HG03064 (cell line): ENCODE results near the gene IL37.
"Not testable (repeated sequence)": the region's sequence is repeated elsewhere in the genome, so short reads cannot be mapped to it uniquely, and the experiment has no call there.

ENCODE experiments used
- ATAC-seq: cut with Tn5 transposase; IDR thresholded peaks from one replicate; pipeline ENCODE4 v1.9.1; 2021; ENCODE audit warnings: low read depth; ENCODE audit not compliant: unreplicated experiment

The IL37 gene

DNA sequence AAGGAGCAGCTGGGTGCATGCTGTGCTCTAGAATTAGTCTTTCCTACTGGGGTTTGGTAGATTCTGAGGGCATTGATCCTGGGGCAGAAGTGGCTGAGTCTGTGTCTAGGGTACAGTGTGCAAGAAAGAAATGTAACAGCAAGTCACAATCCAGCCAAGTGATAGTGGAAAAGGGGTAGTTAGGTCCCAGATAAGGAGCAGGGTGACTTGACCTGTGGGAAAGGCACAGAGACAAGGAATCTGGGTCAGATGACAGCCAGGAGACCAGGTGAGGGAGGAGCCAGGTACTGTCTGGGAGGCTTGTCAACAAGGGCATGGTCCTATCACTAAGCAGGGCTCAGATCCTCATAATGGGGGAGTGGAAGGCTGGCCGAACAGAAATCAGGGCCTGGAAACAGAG is 8.1 kb downstream of the IL37 start:
- ATAC-seq = no peak

DNA sequence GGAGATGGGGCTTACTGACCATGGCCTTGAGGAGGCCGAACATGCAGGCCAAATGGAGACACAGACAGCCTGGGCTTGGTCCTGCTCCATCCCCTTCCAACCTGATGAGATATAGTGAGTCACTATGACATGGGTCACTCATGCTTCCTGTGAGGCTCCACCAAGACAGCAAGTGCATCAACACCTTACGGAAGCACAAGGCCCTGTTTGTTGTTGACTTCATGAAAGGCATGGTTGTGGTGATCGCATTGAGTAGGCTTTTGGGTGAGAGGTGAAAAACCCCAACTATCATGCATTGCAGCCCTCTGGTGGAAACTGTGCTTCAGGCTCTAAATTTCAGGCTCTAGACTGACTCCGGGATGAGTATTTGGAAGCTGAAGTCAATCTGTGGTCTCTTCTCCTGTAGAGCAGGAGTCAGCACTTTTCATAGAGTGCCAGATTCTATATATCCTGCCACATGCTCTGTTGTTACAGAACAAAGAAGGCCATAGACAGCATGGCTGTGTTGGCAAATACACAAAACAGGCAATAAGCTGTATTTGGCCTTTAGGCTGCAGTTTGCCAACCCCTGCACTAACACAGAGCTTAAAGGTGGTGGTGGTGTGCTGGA is 10.1 kb downstream of the IL37 start:
- no peak for ATAC-seq

DNA sequence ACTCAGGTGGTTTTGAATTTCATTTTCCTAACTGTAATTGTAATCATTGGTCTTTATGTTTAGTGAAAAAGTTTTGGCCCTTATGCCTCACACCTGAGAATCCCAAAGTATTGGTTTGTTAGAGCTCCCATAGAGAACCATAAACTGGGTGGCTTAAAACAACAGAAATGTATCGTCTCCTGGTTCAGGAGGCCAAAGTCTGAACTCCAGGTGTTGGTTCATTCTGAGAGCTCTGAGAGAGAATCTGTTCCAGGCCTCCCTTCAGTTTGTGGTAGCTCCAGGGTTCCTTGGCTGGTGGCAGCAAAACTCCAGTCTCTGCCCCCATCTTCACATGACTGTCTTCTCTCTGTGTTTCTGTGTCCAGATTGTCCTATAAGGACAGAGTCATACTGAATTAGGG is 11.0 kb downstream of the IL37 start:
- ATAC-seq = no peak

DNA sequence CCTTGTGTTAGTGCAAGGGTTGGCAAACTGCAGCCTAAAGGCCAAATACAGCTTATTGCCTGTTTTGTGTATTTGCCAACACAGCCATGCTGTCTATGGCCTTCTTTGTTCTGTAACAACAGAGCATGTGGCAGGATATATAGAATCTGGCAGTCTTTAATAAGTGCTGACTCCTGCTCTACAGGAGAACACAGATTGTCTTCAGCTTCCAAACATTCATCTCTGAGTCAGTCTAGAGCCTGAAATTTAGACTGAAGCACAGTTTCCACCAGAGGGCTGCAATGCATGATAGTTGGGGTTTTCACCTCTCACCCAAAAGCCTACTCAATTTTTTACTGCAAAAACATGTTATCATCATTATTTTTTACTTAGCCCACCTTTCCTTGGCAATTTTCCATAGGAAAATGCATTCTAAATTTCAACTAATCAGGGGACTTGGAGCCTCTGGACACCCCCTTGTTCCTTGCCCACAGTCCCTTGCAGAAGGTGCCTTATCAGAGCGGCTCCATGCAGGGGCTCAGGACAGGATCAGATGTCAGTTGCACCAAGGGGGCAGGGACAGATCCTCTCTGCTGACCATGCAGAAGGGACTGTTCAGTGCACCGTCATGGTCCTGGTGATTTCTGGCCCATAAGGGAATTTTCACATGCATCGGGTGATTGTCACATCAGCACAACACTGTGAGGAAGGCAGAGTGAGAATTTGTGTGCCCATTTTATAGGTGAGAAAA is 12.4 kb downstream of the IL37 start:
- no peak for ATAC-seq

DNA sequence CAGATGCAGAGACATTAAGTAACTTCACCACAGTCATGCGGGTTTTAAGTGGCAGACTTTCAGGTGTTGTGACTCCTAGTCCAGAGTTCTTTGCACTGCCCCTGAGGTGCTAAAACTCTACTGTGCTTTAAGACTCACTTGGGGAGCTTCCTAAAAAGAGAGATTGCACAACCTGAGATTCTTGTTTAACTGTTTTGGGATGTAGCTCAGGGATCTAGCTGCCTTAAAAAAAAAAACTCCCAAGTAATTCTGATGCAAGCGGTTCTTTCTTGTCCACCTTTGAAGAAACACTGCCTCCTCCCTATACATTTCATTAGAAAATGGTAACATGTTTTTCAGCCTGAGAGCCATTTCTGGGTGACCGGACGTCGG is 13.0 kb downstream of the IL37 start:
- no peak for ATAC-seq

DNA sequence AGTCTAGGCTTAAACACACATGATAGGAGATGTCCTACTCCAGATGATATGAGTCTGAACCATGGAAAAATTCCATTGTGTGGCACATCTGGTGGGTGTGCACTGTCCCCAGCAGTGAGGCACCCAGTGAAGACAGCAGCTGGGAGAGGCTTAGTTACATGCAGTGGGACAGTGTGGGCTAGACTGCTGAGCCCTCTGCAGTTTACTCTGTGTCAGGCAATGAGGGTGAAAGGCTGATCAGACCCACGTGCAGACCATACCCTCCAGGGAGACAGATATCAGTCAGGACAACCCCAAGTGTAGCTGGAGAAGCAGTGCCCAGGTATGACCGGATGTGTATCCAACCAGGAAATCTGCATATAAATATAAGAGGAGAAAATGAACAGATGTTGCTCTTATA is 13.4 kb downstream of the IL37 start:
- ATAC-seq = no peak

DNA sequence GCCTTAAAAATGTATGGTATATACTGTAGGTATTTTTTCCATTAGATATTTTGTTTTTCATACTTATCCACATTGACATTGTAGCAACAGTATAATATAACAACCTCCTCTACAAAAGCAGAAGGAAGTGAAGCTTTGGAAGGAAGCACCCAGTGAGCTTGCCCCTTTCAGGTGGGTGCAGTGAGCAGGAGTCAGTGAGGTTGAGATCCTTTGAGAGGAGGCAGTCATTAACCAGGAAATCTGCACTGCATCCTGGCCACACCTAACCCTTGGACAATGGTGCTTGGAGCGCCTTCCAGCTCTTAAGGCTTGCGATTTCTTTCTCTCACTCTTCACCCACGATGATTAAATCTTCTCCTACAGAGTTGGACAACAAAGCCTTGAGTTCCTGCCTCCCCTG is 13.9 kb downstream of the IL37 start:
- ATAC-seq = no peak

DNA sequence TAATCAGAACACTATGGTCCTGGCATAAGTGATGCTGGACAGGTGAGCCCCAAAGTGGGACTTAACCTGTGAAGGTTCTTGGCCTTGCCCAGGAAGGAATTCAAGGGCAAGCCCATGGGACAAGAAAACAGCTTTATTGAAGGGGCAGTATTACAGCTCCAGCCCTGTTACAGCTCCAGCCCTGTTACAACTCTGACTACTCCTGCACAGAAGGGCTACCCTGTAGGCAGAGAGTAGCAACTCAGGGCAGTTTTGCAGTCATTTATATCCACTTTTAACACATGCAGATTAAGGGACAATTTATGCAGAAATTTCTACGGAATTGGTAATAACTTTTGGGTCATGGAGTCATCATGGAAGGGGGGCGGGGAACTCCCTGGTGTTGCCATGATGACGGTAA is 15.7 kb downstream of the IL37 start:
- ATAC-seq = no peak

DNA sequence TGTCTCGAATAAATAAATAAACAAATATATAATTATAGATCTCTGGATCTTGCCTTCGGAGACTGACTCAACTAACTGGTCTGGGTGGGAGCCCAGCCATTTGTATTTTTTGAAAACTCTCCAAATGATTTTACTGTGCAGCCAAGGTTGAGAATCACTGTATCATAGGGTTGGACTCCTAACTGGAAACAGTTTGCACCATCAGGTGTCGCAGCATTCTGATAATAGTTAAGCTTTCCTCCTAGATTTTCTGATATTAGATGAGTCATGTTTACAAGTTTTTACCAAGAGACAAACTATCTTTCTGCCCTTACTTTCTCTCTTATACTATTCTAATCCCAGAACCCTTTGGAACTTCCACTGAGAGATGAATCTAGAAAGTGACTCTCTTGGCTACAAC is 16.8 kb downstream of the IL37 start:
- no peak for ATAC-seq

DNA sequence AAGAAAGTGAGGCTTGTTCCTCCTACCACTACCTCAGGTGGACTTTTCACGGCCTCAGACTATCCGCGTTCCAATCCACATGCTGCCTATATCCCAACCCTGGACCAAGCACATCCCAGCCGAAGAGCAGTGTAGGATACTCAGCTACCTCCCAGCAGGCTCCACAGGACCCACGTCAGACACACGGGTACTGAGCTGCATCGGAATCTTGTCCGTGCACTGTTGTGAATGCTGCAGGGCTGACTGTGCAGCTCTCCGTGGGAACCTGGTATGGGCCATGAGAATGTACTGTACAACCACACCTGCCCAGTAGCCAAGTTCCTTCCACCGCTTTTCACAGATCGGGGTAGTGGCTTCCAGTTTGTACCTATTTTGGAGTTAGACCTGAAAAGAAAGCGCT is 22.3 kb downstream of the IL37 start:
- no peak for ATAC-seq

DNA sequence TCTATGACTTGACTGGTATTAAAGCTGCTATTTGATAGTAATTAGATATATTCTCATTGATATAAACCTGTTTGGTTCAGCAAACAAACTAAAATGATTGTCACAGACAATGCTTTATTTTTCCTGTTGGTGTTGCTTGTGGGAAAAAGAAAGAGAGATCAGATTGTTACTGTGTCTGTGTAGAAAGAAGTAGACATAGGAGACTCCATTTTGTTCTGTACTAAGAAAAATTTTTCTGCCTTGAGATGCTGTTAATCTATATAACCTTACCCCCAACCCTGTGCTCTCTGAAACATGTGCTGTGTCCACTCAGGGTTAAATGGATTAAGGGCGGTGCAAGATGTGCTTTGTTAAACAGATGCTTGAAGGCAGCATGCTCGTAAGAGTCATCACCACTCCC is 23.2 kb downstream of the IL37 start:
- ATAC-seq = not testable (repeated sequence)

DNA sequence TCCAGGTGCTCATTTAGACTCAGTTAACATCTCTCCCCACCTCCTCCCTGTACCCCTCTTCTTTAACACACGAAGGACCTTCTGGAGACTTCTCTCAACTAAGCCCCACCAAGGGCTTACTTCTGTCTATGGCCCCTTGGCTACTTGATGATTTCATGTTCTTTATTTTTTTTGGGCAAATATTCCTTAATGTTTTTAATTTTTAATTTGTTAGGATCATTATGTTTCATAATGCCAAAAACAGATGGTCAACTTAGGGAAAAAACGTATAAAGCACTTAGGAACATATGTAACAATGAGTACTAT is 25.9 kb downstream of the IL37 start:
- no peak for ATAC-seq

DNA sequence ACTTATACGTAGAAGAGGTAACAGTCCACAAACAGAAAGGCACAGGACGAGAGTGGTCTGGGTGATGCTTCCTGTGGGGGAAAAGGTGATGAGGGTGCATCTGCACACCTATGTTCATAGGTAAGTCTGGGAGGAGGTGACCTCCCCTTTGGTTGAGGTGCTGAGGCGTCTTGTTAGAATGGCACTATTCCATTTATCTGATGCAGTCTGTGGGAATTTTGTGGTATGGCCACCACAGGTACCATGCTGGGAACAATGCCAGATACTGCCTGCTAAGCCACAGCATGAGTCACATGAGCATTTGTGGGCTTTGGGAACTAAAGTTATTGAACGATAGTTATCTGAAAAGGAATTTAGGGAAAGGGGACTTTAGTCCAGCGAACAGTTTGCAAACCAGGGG is 27.9 kb downstream of the IL37 start:
- no peak for ATAC-seq

DNA sequence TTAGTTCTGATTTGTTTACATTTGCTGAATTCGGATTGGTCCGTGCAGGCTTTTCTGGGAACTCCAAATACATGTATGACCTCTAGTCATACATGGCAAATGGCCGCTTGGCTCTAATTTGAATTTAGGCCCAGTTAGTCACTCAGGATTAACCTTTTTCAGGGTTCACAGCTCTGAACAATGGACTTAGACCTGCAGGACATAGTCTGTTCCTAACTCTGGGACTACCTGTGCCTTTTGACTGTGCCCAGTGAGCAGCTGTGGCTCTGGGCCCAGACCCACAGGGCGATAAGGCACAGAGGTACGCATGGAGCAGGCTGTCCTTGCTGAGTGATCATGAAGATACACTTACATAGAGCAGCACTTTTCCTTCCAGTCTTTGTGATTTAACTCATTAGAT is 28.5 kb downstream of the IL37 start:
- no peak for ATAC-seq

DNA sequence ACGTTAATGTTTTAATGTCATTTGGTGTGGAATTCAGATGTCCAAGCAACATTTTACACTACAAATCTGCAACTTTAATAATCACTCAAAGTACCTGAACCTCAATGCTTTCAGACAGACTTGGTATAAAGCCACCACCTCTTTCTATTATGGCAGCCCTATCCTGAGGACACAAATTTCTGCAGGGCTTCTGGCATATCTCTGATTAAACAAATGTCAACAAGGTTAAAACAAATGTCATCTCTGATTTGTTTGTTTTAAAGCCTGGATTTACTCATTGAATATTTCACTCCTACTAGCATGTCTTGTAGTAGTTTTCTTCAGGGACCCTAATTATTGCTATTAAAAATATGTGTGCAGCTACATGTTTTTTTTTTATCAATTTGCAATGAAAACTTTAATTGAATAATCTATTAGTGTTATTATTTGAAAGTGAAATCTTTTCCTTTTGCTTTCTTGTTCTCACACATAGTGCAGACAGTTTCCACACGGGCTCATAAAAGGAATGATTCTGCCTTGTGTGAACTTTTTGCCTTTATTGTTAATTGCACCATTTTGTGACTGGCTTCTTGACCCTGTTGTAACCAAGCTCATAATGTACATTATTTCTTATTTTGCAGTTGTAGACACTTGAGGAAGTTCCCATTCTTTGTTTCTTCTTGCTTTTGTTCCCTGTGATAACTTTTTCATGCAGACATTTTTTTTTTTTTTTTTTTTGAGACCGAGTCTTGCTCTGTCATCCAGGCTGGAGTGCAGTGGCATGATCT is 30.1 kb downstream of the IL37 start:
- no peak for ATAC-seq

DNA sequence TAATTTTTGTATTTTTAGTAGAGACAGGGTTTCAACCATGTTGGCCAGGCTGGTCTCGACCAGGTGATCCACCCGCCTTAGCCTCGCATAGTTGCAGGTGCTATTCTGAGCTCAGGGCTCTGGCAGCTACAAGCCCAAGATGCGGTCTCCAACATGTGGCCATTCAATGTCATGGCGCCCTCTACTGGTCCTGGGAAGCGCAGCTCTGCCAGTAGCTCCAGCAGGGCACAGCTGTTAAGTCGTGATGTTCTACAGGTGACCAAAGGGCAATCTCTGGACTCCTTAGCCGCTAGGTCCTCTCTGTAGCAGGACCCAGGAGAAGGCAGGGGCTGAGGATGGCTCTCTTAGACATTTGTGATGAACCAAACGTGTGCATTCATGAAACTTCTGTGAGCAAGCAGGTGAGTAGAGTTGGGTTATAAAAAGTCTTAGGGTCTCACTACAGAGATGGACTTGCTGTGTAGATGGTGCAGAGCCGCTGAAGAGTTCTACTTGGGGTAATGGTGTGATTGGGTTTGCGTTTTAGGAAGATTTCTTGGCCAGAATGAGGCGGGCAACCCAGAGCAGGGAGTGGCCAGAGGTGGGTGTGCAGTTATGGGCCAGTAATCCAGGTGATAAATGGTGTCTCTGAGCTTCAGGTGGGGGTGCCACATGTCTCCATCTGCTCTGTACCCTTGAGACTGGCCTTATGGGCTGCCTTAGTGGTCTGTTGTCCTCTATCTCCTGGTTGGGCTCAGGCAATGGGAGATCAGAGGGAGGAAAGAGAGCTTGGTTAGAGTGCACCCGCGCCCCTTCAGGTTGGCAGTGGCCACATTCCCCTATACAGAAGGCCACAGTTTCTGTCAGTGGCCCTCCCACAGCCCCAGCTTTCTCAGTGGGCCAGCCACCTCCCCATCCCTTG is 31.0 kb downstream of the IL37 start:
- no peak for ATAC-seq

DNA sequence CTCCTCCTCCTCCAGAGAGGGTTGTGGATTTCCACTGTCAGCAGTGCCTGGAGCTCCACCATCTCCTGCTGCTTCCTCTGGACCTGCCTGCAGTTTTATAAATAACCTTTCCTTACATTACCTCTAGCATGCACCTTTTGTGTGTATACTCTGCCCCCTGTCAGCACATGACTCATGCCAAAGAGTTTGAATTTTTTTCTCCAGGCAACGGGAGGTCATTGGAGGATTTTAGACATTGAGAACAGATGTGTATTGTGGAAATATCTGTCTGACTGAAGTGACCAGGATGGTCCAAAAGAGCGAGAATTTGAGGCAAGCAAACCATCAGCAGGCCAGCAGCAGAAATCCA is 31.7 kb downstream of the IL37 start:
- no peak for ATAC-seq

DNA sequence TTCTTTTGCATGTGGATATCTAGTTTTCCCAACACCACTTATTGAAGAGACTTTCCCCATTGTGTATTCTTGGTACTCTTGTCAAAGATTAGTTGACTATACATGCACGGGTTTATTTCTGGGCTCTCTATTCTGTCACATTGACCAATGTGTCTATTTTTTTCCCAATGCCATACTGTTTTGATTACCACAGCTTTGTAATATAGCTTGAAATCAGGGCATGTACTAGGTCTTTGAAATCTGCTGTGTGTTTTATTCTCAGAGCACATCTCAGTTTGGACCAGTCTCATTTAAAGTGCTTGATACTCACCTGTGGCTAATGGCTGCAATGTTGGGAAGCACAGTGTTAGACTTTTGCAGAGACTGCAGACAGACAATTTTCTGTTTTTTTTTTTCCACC is 34.0 kb downstream of the IL37 start:
- no peak for ATAC-seq

DNA sequence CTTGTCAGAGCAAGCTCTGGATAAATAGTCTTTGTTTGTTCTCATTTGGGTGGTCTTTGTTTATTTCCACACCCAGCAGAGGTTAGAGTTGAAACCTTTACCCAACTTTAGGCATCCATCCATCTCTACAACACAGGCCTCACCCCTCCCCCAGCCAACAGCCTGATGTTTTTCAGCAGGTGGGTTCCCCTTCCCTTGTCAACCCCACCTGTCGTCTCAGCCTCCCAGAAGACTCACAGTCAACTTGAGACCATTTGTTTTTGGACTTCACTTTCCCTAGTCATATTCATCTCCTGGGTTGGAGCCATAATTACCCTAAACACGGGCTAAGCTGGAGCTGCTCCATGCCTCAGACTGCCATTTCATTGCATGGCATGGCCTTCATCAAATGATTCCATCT is 35.1 kb downstream of the IL37 start:
- no peak for ATAC-seq

DNA sequence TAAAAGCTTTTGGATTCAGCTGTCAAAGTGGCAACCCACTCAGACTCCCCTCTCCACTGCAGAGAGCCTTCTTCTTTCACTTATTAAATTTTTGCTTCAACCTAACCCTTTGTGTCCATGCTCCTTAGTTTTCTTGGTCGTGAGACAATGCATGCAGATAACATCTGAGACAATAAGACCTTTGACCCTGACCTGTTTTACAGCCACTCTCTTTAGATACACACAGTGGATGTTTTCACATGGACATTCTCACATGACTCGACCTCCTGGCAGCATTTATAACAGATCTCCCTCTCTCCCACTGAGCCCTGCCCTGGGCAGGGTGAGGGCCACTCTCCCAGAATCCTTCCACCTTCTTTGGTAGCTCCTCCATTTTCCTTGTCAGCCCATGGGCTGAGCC is 36.4 kb downstream of the IL37 start:
- no peak for ATAC-seq

DNA sequence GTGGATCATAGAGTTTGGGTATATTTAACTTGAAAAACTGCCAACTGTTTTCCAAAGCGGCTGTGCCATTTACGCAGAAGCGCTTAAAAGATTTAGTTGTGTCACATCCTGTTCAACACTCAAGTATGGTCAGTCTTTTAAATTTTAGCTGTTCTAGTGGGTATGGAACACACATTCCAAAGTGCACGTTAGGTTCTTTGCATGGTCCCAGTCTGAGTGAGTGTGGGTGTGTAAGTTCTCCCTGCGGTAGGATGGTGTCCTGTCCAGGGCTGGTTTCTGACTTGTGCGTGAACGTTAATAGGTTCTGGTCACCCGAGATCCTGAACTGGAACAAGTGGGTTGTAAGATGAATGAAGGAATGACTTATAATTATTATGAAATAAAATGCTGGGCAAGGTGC is 38.5 kb downstream of the IL37 start:
- ATAC-seq = no peak
